ENCODE results near the gene TBKBP1. TPM values are rescaled to one million over a fixed set of nuclear protein-coding genes. Genes with fewer than 3 reads are reported as not detected.
A peak's percentile ranks its signal among the peaks of the same experiment; 100 is the strongest.

Gene TBKBP1, protein sequence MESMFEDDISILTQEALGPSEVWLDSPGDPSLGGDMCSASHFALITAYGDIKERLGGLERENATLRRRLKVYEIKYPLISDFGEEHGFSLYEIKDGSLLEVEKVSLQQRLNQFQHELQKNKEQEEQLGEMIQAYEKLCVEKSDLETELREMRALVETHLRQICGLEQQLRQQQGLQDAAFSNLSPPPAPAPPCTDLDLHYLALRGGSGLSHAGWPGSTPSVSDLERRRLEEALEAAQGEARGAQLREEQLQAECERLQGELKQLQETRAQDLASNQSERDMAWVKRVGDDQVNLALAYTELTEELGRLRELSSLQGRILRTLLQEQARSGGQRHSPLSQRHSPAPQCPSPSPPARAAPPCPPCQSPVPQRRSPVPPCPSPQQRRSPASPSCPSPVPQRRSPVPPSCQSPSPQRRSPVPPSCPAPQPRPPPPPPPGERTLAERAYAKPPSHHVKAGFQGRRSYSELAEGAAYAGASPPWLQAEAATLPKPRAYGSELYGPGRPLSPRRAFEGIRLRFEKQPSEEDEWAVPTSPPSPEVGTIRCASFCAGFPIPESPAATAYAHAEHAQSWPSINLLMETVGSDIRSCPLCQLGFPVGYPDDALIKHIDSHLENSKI
- 49.8 to 53.9 TPM (median 52.7 TPM) in 3 replicates for total RNA-seq

DNA sequence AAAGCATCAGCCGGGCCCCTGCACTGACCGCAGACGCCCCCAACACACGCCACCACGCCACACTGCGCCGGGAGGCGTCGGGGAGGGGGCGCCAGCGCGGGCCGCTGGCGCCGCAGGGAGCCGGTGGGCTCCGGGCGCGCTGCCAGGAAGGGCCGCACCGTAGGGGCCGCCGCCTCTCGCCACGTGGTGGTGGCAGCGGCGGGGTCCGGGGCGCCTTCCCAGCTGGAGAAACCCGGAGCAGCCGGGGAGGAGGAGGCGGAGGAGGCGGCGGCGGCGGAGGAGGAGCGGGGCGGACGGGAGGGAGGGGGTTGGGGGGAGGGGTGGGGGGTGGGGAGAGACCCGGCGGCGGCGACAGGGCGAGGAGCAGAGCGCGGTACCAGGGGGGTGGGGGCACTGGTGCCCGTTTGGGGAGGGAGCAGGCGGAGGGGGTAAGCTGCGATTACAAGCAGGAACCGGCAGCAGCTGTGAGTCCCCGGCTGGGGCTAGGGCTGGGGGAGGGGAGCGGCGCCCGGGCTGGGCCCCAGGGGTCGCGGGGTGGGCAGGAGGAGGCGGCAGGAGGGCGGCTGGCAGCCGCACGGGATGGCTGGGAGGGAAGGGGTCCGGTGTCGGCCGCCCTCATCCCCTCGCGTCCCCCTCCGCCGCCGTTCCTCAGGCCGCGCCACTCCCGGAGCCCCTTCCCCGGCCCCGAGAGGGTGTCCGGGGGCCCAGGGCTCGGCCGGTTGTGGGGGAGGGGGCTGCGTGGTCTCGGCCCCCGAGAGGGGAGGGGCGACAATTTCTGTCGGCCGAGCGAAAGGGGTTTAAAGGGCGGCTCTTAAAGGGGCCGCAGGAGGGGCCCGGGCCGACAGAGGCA, at the start of gene TBKBP1:
Gene TBKBP1 (plus strand): TSS at position 431 of the 850 bp plus-strand sequence. CDS start 1,952 bp downstream, outside the sequence.
- TF ChIP-seq, protein P1, sequence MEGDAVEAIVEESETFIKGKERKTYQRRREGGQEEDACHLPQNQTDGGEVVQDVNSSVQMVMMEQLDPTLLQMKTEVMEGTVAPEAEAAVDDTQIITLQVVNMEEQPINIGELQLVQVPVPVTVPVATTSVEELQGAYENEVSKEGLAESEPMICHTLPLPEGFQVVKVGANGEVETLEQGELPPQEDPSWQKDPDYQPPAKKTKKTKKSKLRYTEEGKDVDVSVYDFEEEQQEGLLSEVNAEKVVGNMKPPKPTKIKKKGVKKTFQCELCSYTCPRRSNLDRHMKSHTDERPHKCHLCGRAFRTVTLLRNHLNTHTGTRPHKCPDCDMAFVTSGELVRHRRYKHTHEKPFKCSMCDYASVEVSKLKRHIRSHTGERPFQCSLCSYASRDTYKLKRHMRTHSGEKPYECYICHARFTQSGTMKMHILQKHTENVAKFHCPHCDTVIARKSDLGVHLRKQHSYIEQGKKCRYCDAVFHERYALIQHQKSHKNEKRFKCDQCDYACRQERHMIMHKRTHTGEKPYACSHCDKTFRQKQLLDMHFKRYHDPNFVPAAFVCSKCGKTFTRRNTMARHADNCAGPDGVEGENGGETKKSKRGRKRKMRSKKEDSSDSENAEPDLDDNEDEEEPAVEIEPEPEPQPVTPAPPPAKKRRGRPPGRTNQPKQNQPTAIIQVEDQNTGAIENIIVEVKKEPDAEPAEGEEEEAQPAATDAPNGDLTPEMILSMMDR (IDR thresholded peaks at IDR 0.05; ENCODE audit: unreplicated experiment), result no peak
- H3K9me3 Mint-ChIP-seq, result no peaks in the 10 kb centered on the region
- H3K4me3 Mint-ChIP-seq, result peak within 1 kb of the TSS; percentile 78
- H3K4me1 Mint-ChIP-seq, result peaks cover 21% of the 10 kb centered on the region
- DNase-seq (ENCODE audit: low spot score in 2 of 2, unreplicated experiment in 2 of 2), result peak; percentile 71 to 84
- H3K27me3 Mint-ChIP-seq (ENCODE audit: low read depth), result no peaks in the 10 kb centered on the region
- no peaks in the 10 kb centered on the region for H3K36me3 Mint-ChIP-seq
- peak within 1 kb of the TSS; percentile 81 for H3K27ac Mint-ChIP-seq

GRCh38 chr17:47644324-47644723, 49.6 kb upstream of the TBKBP1 start:
- no peak overlapping the region for H3K27ac Mint-ChIP-seq
- no peaks in the 10 kb centered on the region for H3K36me3 Mint-ChIP-seq
- H3K4me3 Mint-ChIP-seq, result no peak overlapping the region
- H3K9me3 Mint-ChIP-seq, result no peaks in the 10 kb centered on the region
- TF ChIP-seq, protein P1 (IDR thresholded peaks at IDR 0.05; ENCODE audit: unreplicated experiment), result no peak
- H3K4me1 Mint-ChIP-seq, result peaks cover 6% of the 10 kb centered on the region
- H3K27me3 Mint-ChIP-seq (ENCODE audit: low read depth), result no peaks in the 10 kb centered on the region
- no peak for DNase-seq (ENCODE audit: low spot score in 2 of 2, unreplicated experiment in 2 of 2)

- H3K4me1 Mint-ChIP-seq, result peaks cover 33% of the 10 kb centered on the region
- DNase-seq (ENCODE audit: low spot score in 2 of 2, unreplicated experiment in 2 of 2), result peak; percentile 97 to 98
- H3K27ac Mint-ChIP-seq, result peak within 1 kb of the TSS; percentile 94
- TF ChIP-seq, protein P1 (IDR thresholded peaks at IDR 0.05; ENCODE audit: unreplicated experiment), result no peak
- H3K4me3 Mint-ChIP-seq, result peak within 1 kb of the TSS; percentile 88
- no peaks in the 10 kb centered on the region for H3K9me3 Mint-ChIP-seq
- no peaks in the 10 kb centered on the region for H3K27me3 Mint-ChIP-seq (ENCODE audit: low read depth)
- peaks cover 13% of the 10 kb centered on the region for H3K36me3 Mint-ChIP-seq
These were observed 44.6 kb upstream of the TBKBP1 start, which contains the start of gene KPNB1 for GRCh38 chr17:47649153-47649971. Gene KPNB1 (plus strand): TSS chr17:47649919. CDS start chr17:47650245, 326 bp downstream.

DNA sequence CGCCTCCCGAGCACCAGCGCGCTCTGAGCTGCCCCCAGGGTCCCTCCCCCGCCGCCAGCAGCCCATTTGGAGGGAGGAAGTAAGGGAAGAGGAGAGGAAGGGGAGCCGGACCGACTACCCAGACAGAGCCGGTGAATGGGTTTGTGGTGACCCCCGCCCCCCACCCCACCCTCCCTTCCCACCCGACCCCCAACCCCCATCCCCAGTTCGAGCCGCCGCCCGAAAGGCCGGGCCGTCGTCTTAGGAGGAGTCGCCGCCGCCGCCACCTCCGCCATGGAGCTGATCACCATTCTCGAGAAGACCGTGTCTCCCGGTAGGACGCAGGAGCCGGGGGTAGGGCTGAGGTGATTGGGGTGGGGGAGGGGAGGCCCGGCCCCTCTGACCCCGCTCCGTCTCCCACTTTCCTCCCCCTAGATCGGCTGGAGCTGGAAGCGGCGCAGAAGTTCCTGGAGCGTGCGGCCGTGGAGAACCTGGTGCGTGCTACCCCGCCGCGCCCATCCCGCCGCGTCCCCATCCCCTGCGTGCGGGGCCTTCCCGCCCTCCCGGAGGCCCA, 43.9 kb upstream of the TBKBP1 start:
- peak in 1 of 2 experiments; percentile 33 for DNase-seq (ENCODE audit: low spot score in 2 of 2, unreplicated experiment in 2 of 2)
- Mint-ChIP-seq H3K27ac (peak overlapping the region; percentile 94), H3K36me3 (peaks cover 13% of the 10 kb centered on the region), H3K4me1 (peaks cover 33% of the 10 kb centered on the region), H3K27me3 (ENCODE audit: low read depth) (no peaks in the 10 kb centered on the region), H3K4me3 (peak overlapping the region; percentile 88), H3K9me3 (no peaks in the 10 kb centered on the region)
- TF ChIP-seq, protein P1 (IDR thresholded peaks at IDR 0.05; ENCODE audit: unreplicated experiment), result no peak
